GM12878 (cell line): Measurements from ENCODE around the gene GANC. TPM values are rescaled to one million over a fixed set of nuclear protein-coding genes. Genes with fewer than 3 reads are reported as not detected.

ENCODE experiments used
- ATAC-seq: fragments of 200-7000 bp; cut with Tn5 transposase; 3 replicates; pipeline ENCODE4 v1.9.1; 2020; ENCODE audit warnings: mild to moderate bottlenecking, moderate library complexity
- BruUV-seq: library from RNA; stranded (reverse); fragments of 400-500 nt; replicated peaks from 2 replicates; lab custom pipeline; 2021; lab: Mats Ljungman, UMichigan
- CTCF ChIA-PET: fragments of 300-600 bp; sonication (Branson Sonifier 250); formaldehyde crosslinking; extraction: SDS; loops from one replicate; lab custom pipeline; 2021; ENCODE audit warnings: inconsistent platforms; lab: Yijun Ruan, JAX
- POLR2A ChIA-PET: fragments of 350-600 bp; formaldehyde crosslinking; extraction: SDS; loops from one replicate; lab custom pipeline; 2021; ENCODE audit warnings: inconsistent platforms; lab: Charles Lee
- RAD21 ChIA-PET: fragments of 300-600 bp; sonication (Branson Sonifier 250); formaldehyde crosslinking; loops from one replicate; lab custom pipeline; 2023; ENCODE audit warnings: antibody characterized with exemption; ENCODE audit not compliant: unreplicated experiment; lab: Charles Lee
- SMC1A ChIA-PET: fragments of 300-600 bp; sonication (Branson Sonifier 250); formaldehyde crosslinking; loops from one replicate; lab custom pipeline; 2023; ENCODE audit not compliant: unreplicated experiment, uncharacterized antibody; lab: Charles Lee
- DNase-seq: peaks from one replicate; pipeline ENCODE4 v3.0.0-alpha.2; 2011; ENCODE audit warnings: low read depth, low spot score
- FAIRE-seq: peaks from 3 replicates; lab custom pipeline; 2011; peaks lifted over from hg19 to GRCh38; lab: Jason Lieb, UNC
- H2AFZ ChIP-seq: 2 replicates; pipeline ENCODE4 v1.6.0; 2011; ENCODE audit warnings: low read depth, low read length, control low read depth; ENCODE audit not compliant: control insufficient read depth
- H3K27ac ChIP-seq: 2 replicates; pipeline ENCODE4 v1.5.1; 2011; ENCODE audit warnings: control low read depth; ENCODE audit not compliant: control insufficient read depth, insufficient read depth
- H3K27me3 ChIP-seq, 2 experiments: replicated peaks in 1 of 2; 2 replicates each; pipeline versions ENCODE4 v1.6.0 to v1.6.1; 2011; ENCODE audit warnings: low read length in 1 of 2; ENCODE audit not compliant: control insufficient read depth in 2 of 2, insufficient read depth in 2 of 2
- H3K36me3 ChIP-seq, 2 experiments: 2 replicates each; pipeline ENCODE4 v1.5.1; 2011; ENCODE audit warnings: low read length in 1 of 2; ENCODE audit not compliant: control insufficient read depth in 2 of 2, insufficient read depth in 2 of 2
- H3K4me1 ChIP-seq: 2 replicates; pipeline ENCODE4 v1.6.1; 2011; ENCODE audit warnings: mild to moderate bottlenecking, low read length, moderate library complexity, mixed read lengths; ENCODE audit not compliant: control insufficient read depth, insufficient read depth
- H3K4me2 ChIP-seq: 2 replicates; pipeline ENCODE4 v1.6.0; 2011; ENCODE audit warnings: control low read depth; ENCODE audit not compliant: control insufficient read depth, insufficient read depth
- H3K4me3 ChIP-seq: fragments of 200-600 bp; sonication (generic); 2 replicates; pipeline ENCODE4 v1.5.1; 2016
- H3K79me2 ChIP-seq: 2 replicates; pipeline ENCODE4 v1.6.0; 2011; ENCODE audit warnings: low read length; ENCODE audit not compliant: control insufficient read depth, insufficient read depth
- H3K9ac ChIP-seq: 2 replicates; pipeline ENCODE4 v1.8.0; 2011; ENCODE audit warnings: low read length, control low read depth, mixed read lengths; ENCODE audit not compliant: control insufficient read depth, insufficient read depth
- H3K9me3 ChIP-seq: replicated peaks from 3 replicates; pipeline ENCODE4 v1.5.1; 2011; ENCODE audit warnings: mild to moderate bottlenecking, low read length; ENCODE audit not compliant: control insufficient read depth, insufficient read depth
- H4K20me1 ChIP-seq: 2 replicates; pipeline ENCODE4 v1.6.0; 2011; ENCODE audit not compliant: control insufficient read depth, insufficient read depth
- BCL11A ChIP-seq: IDR thresholded peaks from 2 replicates; pipeline ENCODE4 v1.6.1; 2011; ENCODE audit warnings: low read depth, low read length
- FOXK2 ChIP-seq: fragments of 450-650 bp; IDR thresholded peaks from 2 replicates; pipeline ENCODE4 v1.6.1; 2017; ENCODE audit warnings: mild to moderate bottlenecking, moderate library complexity
- HDGF ChIP-seq: fragments of 450-650 bp; IDR thresholded peaks from 2 replicates; pipeline ENCODE4 v1.6.1; 2016; ENCODE audit warnings: antibody characterized with exemption
- IKZF2 ChIP-seq, 2 experiments: fragments of 450-650 bp; IDR thresholded peaks; 2 replicates each; pipeline ENCODE4 v1.6.1; 2017; ENCODE audit warnings: mild to moderate bottlenecking in 2 of 2, moderate library complexity in 2 of 2
- NFYB ChIP-seq: IDR thresholded peaks from 2 replicates; pipeline ENCODE4 v1.6.1; 2011; ENCODE audit warnings: low read depth, mild to moderate bottlenecking, low read length, improper control_type of control experiment, moderate library complexity; ENCODE audit not compliant: insufficient read depth
- PKNOX1 ChIP-seq: fragments of 450-650 bp; IDR thresholded peaks from 2 replicates; pipeline ENCODE4 v1.6.1; 2016; ENCODE audit warnings: mild to moderate bottlenecking
- PRDM15 ChIP-seq: fragments of 450-650 bp; formaldehyde crosslinking; IDR thresholded peaks from 2 replicates; pipeline ENCODE4 v1.4.0; 2020; ENCODE audit warnings: mild to moderate bottlenecking, moderate library complexity
- SMAD5 ChIP-seq: IDR thresholded peaks from 2 replicates; pipeline ENCODE4 v1.6.1; 2016; ENCODE audit warnings: antibody characterized with exemption, low read depth
- ZBTB40 ChIP-seq: fragments of 450-650 bp; IDR thresholded peaks from 2 replicates; pipeline ENCODE4 v1.6.1; 2016; ENCODE audit warnings: mild to moderate bottlenecking, moderate library complexity, borderline replicate concordance
- WGBS: methylation state at CpG from one replicate; pipeline ENCODE4 v1.1.6; 2016; ENCODE audit warnings: low lambda C conversion rate; ENCODE audit not compliant: insufficient replicate concordance, insufficient coverage; ENCODE audit errors: missing lambda C conversion rate; 5-methylcytosine and 5-hydroxymethylcytosine counted together
- in situ Hi-C: fragments of 300-500 bp; cut with MboI; formaldehyde crosslinking; loops from 9 replicates; pipeline ENCODE4 v1.14.3; 2018; ENCODE audit warnings: mixed read lengths
- intact Hi-C: fragments of 100-400 bp; cut with micrococcal nuclease; formaldehyde crosslinking; loops from one replicate; pipeline ENCODE4 v1.14.2; 2022; ENCODE audit not compliant: unreplicated experiment
- polyA plus RNA-seq, 11 experiments: library from polyadenylated mRNA; depleted of rRNA in 4 of 11; unstranded in 6 of 11; stranded (reverse) in 5 of 11; fragments of >200 nt; fragmentation: Nextera tagmentation in 4 of 11; fragmentation: Illumina TruSeq in 1 of 11; extraction: Ambion mirVana in 4 of 11; extraction: Trizol in 1 of 11; gene quantifications; 1 replicate in 1 of 11; 2 replicates in 10 of 11; pipeline versions ENCODE4 v1.2.1 to v1.2.3, GENCODE V29; 2011 to 2016; ENCODE audit warnings: inconsistent platforms in 2 of 11, missing spikeins in 2 of 11, low read depth in 1 of 11
- total RNA-seq, 4 experiments: library from RNA; depleted of rRNA in 3 of 4; stranded (reverse); fragments of >200 nt in 3 of 4; fragmentation: Illumina TruSeq in 1 of 4; extraction: Trizol in 1 of 4; gene quantifications; 2 replicates each; pipeline versions ENCODE4 v1.2.1 to v1.2.3, GENCODE V29; 2013 to 2021

Gene GANC
- total and polyA plus RNA-seq, 10 of the 15 experiments (the other 5 are each of a cell fraction or from before 2014, with no cell fraction given) = 11.3 to 35.3 (median 23.0) TPM

- SMC1A ChIA-PET = no interaction called here
- TF ChIP-seq HDGF (no peak), FOXK2 (no peak), PKNOX1 (no peak), ZBTB40 (no peak), SMAD5 (no peak), BCL11A (no peak), PRDM15 (CRISPR knock-in tag) (no peak), IKZF2 (IDR thresholded peaks at IDR 0.05) (no peak), NFYB (no peak)
- no peaks in the 10 kb centered on the region for H3K79me2 ChIP-seq
- intact Hi-C loops = no loop called here
- no peak overlapping the region for H3K27ac ChIP-seq
- RAD21 ChIA-PET = no interaction called here
- ATAC-seq (no peak), FAIRE-seq (no peak), DNase-seq (no peak)
- CTCF ChIA-PET = no interaction called here
- POLR2A ChIA-PET = no interaction called here
- no peaks in the 10 kb centered on the region for H3K4me1 ChIP-seq
- peaks cover 0 to 5% of the 10 kb centered on the region in 2 experiments; a peak in 3 of 4 replicates for H3K36me3 ChIP-seq
- H3K27me3 ChIP-seq = no peaks in the 10 kb centered on the region
- WGBS = 82% methylated on average over 3 of the region's 3 CpGs
- no peak overlapping the region for H2AFZ ChIP-seq
- BruUV-seq = no TSS peak
- H3K9me3 ChIP-seq = no peaks in the 10 kb centered on the region
- no peaks in the 10 kb centered on the region for H4K20me1 ChIP-seq
- no peak overlapping the region for H3K4me2 ChIP-seq
- in situ Hi-C loops = no loop called here
- no peak overlapping the region for H3K4me3 ChIP-seq
- H3K9ac ChIP-seq = no peak overlapping the region
Observed at GRCh38 chr15:42283671-42284070, 10.7 kb downstream of the GANC start.
